ENCODE data around the gene MBTPS2.

- TF ChIP-seq CTCF (IDR thresholded peaks at IDR 0.05) = no peak
- TF ChIP-seq POLR2A (IDR thresholded peaks at IDR 0.05) = no peak
These were observed 93.0 kb downstream of the MBTPS2 start for GRCh38 chrX:21932292-21933002.

Data from lower leg skin (tissue), 3 donors.